Fibroblast of pulmonary artery (primary cell): ENCODE data around the gene ESR1.
"Not testable (repeated sequence)": the region's sequence is repeated elsewhere in the genome, so short reads cannot be mapped to it uniquely, and the experiment has no call there.

Experiments
- DNase-seq: peaks from one replicate; pipeline ENCODE4 v3.0.0-alpha.2; 2010; ENCODE audit warnings: low read depth
- H3K4me3 ChIP-seq: replicated peaks from 2 replicates; pipeline ENCODE4 v1.5.1; 2011; ENCODE audit warnings: low read depth, mild to moderate bottlenecking, control low read depth, low read length, moderate library complexity
- TF ChIP-seq, protein P1 (sequence below): IDR thresholded peaks from 2 replicates; pipeline ENCODE4 v1.5.1; 2011; ENCODE audit warnings: mild to moderate bottlenecking, control low read depth, low read length, inconsistent platforms; ENCODE audit errors: missing control alignments

The ESR1 gene

GRCh38 chr6:152071318-152071717, 263.8 kb downstream of the ESR1 start:
- DNase-seq: no peak
- TF ChIP-seq, protein P1, sequence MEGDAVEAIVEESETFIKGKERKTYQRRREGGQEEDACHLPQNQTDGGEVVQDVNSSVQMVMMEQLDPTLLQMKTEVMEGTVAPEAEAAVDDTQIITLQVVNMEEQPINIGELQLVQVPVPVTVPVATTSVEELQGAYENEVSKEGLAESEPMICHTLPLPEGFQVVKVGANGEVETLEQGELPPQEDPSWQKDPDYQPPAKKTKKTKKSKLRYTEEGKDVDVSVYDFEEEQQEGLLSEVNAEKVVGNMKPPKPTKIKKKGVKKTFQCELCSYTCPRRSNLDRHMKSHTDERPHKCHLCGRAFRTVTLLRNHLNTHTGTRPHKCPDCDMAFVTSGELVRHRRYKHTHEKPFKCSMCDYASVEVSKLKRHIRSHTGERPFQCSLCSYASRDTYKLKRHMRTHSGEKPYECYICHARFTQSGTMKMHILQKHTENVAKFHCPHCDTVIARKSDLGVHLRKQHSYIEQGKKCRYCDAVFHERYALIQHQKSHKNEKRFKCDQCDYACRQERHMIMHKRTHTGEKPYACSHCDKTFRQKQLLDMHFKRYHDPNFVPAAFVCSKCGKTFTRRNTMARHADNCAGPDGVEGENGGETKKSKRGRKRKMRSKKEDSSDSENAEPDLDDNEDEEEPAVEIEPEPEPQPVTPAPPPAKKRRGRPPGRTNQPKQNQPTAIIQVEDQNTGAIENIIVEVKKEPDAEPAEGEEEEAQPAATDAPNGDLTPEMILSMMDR: no peak
- no peak overlapping the region for H3K4me3 ChIP-seq

- H3K4me3 ChIP-seq: no peak overlapping the region
- no peak for DNase-seq
- TF ChIP-seq, protein P1: no peak
Measured at GRCh38 chr6:152071843-152072242, 264.4 kb downstream of the ESR1 start.

- DNase-seq, H3K4me3 ChIP-seq: not testable (repeated sequence)
Measured at GRCh38 chr6:152076242-152076641, 268.8 kb downstream of the ESR1 start.

- TF ChIP-seq, protein P1: no peak
- no peak overlapping the region for H3K4me3 ChIP-seq
- no peak for DNase-seq
Measured at GRCh38 chr6:152078001-152078400, 270.5 kb downstream of the ESR1 start.

DNA sequence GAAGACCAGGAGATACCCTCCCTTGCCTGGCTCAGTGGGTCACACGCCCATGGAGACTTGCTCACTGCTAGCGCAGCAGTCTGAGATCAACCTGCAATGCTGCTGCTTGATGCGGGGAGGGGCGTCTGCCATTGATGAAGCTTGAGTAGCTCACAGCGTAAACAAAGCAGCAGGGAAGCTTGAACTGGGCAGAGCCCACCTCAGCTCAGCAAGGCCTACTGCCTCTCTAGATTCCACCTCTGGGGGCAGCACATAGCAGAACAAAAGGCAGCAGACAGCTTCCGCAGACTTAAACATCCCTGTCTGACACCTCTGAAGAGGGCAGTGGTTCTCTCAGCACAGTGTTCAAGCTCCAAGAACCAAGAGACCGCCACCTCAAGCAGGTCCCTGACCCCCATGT, 271.3 kb downstream of the ESR1 start:
- DNase-seq: no peak
- TF ChIP-seq, protein P1: no peak
- no peak overlapping the region for H3K4me3 ChIP-seq

DNA sequence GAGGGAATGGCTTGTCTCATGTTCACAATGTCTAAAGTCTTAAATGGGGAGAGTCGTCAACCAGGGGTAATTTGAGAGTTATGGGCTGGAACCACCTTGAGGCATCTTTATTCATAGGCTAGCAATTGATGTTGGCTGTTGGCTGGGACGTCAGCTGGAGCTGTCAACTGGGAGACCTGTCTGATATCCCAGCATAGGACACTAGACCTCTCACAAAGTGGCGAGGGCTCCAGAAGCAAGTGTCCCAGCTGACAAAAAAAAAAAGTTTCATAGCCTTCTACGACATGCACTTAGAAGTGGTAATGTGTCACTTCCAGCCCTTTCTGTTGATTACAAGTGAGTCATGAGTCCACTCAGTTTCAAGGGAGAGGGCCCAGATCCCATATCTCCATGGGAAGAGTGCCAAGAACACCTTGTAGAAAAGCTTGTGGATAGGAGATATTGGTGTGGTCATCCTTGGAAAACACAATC, 278.0 kb downstream of the ESR1 start:
- DNase-seq: no peak
- TF ChIP-seq, protein P1: no peak
- H3K4me3 ChIP-seq: no peak overlapping the region

DNA sequence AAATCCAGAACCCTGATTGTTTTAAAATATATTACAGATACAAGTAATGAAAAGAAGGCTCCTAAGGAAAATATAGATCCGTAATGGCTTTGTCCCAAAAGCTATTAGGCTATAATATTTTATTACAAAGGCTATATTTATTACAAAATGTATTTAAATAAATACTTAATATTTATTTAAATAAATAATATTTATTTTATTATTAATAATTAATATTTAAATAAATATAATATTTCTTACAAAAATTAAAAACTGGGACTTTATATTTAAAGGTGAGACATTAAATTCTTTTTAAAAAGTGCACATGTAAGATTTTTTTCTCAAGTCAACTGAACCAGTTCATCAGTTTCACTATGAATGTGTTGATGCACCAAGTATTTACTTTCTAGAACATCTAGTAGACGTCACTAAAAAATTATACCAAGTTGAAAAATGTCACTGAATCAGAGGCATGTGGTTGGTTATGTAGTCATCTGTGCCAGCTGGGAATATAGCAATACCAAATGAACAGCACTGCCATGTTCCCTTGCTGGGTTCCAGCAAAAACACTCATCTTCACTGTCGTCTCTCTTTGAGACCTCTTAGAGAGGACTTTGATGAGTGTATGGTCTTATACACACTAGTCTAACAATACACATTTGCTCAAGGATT, 278.9 kb downstream of the ESR1 start:
- no peak overlapping the region for H3K4me3 ChIP-seq
- TF ChIP-seq, protein P1: no peak
- no peak for DNase-seq
